Bronchial epithelial cell (primary cell): ENCODE results near the gene TTC3. TPM values are rescaled to one million over a fixed set of nuclear protein-coding genes. Genes with fewer than 3 reads are reported as not detected.
"Not testable (repeated sequence)": the region's sequence is repeated elsewhere in the genome, so short reads cannot be mapped to it uniquely, and the experiment has no call there.

ENCODE experiments used
- DNase-seq: peaks from one replicate; pipeline ENCODE4 v3.0.0-alpha.2; 2010; ENCODE audit warnings: low read depth
- FAIRE-seq: peaks from 2 replicates; lab custom pipeline; 2011; peaks lifted over from hg19 to GRCh38; lab: Jason Lieb, UNC
- H3K27me3 ChIP-seq: 2 replicates; pipeline ENCODE4 v1.5.1; 2011; ENCODE audit warnings: low read length; ENCODE audit not compliant: control insufficient read depth, insufficient read depth
- H3K36me3 ChIP-seq: 2 replicates; pipeline ENCODE4 v1.5.1; 2011; ENCODE audit warnings: low read length; ENCODE audit not compliant: control insufficient read depth, insufficient read depth
- H3K4me3 ChIP-seq: 2 replicates; pipeline ENCODE4 v1.5.1; 2011; ENCODE audit warnings: mild to moderate bottlenecking, low read depth, low read length, control low read depth
- CTCF ChIP-seq: IDR thresholded peaks from 2 replicates; pipeline ENCODE4 v1.5.1; 2011; ENCODE audit warnings: mild to moderate bottlenecking, moderate library complexity, low read length, control low read depth, inconsistent platforms; ENCODE audit not compliant: insufficient read depth, severe bottlenecking
- total RNA-seq: library from RNA; depleted of rRNA; stranded (reverse); fragments of >200 nt; gene quantifications from 2 replicates; pipeline ENCODE4 v1.2.1, GENCODE V29; 2014

Gene TTC3
- total RNA-seq, 1 donor from 2014 or later, result 90.3 TPM

GRCh38 chr21:37045149-37045548, 27.9 kb upstream of the TTC3 start:
- FAIRE-seq (no peak), DNase-seq (no peak)
- TF ChIP-seq CTCF, result no peak
- Histone ChIP-seq H3K4me3 (no peak overlapping the region), H3K36me3 (no peaks in the 10 kb centered on the region), H3K27me3 (no peaks in the 10 kb centered on the region)

- no peak for FAIRE-seq
- no peak for DNase-seq
- H3K4me3 ChIP-seq, result no peak overlapping the region
- no peaks in the 10 kb centered on the region for H3K36me3 ChIP-seq
- no peaks in the 10 kb centered on the region for H3K27me3 ChIP-seq
- TF ChIP-seq CTCF, result no peak
Measured at GRCh38 chr21:37045556-37045955, 27.5 kb upstream of the TTC3 start.

GRCh38 chr21:37047079-37047478, 26.0 kb upstream of the TTC3 start:
- no peak for TF ChIP-seq CTCF
- DNase-seq (peak; percentile 65), FAIRE-seq (no peak)
- Histone ChIP-seq H3K27me3 (no peaks in the 10 kb centered on the region), H3K4me3 (no peak overlapping the region), H3K36me3 (no peaks in the 10 kb centered on the region)

GRCh38 chr21:37049741-37050140, 23.3 kb upstream of the TTC3 start:
- DNase-seq, H3K27me3 ChIP-seq, H3K36me3 ChIP-seq, FAIRE-seq, H3K4me3 ChIP-seq: not testable (repeated sequence)

- Histone ChIP-seq H3K4me3 (no peak overlapping the region), H3K36me3 (no peaks in the 10 kb centered on the region), H3K27me3 (no peaks in the 10 kb centered on the region)
- FAIRE-seq (no peak), DNase-seq (no peak)
- no peak for TF ChIP-seq CTCF
Measured at GRCh38 chr21:37055271-37055855, 17.7 kb upstream of the TTC3 start.

- TF ChIP-seq CTCF, result no peak
- Histone ChIP-seq H3K27me3 (no peaks in the 10 kb centered on the region), H3K4me3 (no peak overlapping the region), H3K36me3 (no peaks in the 10 kb centered on the region)
- no peak for FAIRE-seq
- no peak for DNase-seq
Measured at GRCh38 chr21:37057614-37058013, 15.4 kb upstream of the TTC3 start.
